Heart right ventricle (tissue), 16 donors: ENCODE measurements around the gene RAB22A. TPM values are rescaled to one million over a fixed set of nuclear protein-coding genes. Genes with fewer than 3 reads are reported as not detected.

ENCODE experiments used
- ATAC-seq, 8 donors: fragments of 200-7000 bp; cut with Tn5 transposase; one replicate each; pipeline ENCODE4 v1.9.1; 2020; ENCODE audit warnings: mild to moderate bottlenecking in 8 of 8, moderate library complexity in 8 of 8, moderate number of reproducible peaks in 1 of 8
- DNase-seq, 2 donors: peaks; one replicate each; pipeline ENCODE4 v3.0.0-alpha.2; 2020
- H3K27ac ChIP-seq, 10 donors: fragments of 200-600 bp; sonication (generic) in 2 of 10; one replicate each; pipeline versions ENCODE4 v1.5.0 to v1.8.0; 2020 to 2022; ENCODE audit warnings: mild to moderate bottlenecking in 3 of 10
- H3K27me3 ChIP-seq, 7 donors: fragments of 200-600 bp; one replicate each; pipeline ENCODE4 v1.8.0; 2021 to 2022; ENCODE audit warnings: mild to moderate bottlenecking in 2 of 7
- H3K36me3 ChIP-seq, 9 donors: fragments of 200-600 bp; sonication (generic) in 1 of 9; one replicate each; pipeline versions ENCODE4 v1.5.0 to v1.8.0; 2020 to 2022; ENCODE audit warnings: mild to moderate bottlenecking in 2 of 9
- H3K4me1 ChIP-seq, 9 donors: fragments of 200-600 bp; sonication (generic) in 1 of 9; one replicate each; pipeline versions ENCODE4 v1.5.0 to v1.8.0; 2020 to 2022; ENCODE audit warnings: mild to moderate bottlenecking in 4 of 9
- H3K4me3 ChIP-seq, 10 donors: fragments of 200-600 bp; sonication (generic) in 2 of 10; one replicate each; pipeline versions ENCODE4 v1.5.0 to v1.8.0; 2020 to 2022; ENCODE audit warnings: mild to moderate bottlenecking in 7 of 10, moderate library complexity in 2 of 10
- H3K9me3 ChIP-seq, 11 donors: fragments of 200-600 bp in 10 of 11; sonication (generic) in 2 of 11; one replicate each; pipeline versions ENCODE4 v1.5.0 to v1.8.0; 2013 to 2022; ENCODE audit warnings: mild to moderate bottlenecking in 2 of 11, control low read depth in 1 of 11, moderate library complexity in 1 of 11
- CTCF ChIP-seq, 9 donors: fragments of 200-600 bp; sonication (generic) in 2 of 9; IDR thresholded peaks; one replicate each; pipeline versions ENCODE4 v1.5.0 to v1.8.0; 2021 to 2022; ENCODE audit warnings: antibody characterized with exemption in 9 of 9, mild to moderate bottlenecking in 5 of 9, moderate library complexity in 1 of 9
- WGBS, 2 donors: extraction: QIAGEN DNeasy Blood & Tissue Kit; methylation state at CpG; one replicate each; pipeline ENCODE4 v1.1.7; 2013; ENCODE audit warnings: inconsistent platforms in 1 of 2; 5-methylcytosine and 5-hydroxymethylcytosine counted together
- intact Hi-C, 10 donors: fragments of 100-400 bp; cut with DNase I; formaldehyde crosslinking; loops; one replicate each; pipeline versions ENCODE4 v1.11.1 to v1.14.2; 2022
- polyA plus RNA-seq, 2 donors: library from polyadenylated mRNA; stranded (reverse); fragments of 200-250 nt; gene quantifications; one replicate each; pipeline ENCODE4 v1.2.3, GENCODE V29; 2013
- total RNA-seq, 10 donors: library from RNA; stranded (reverse); fragmentation: NEBNext Ultra II Directional in 3 of 10; extraction: Animal tissue kit (Norgen Biotek cat#: 25700) in 3 of 10; gene quantifications; one replicate each; pipeline versions ENCODE4 v1.2.1 to v1.2.4, GENCODE V29; 2021 to 2023
- donor health status: Arrhythmogenic right ventricular cardiomyopathy.
- donor health status: ischemic (EF 13 %, LVEDD 7.1; RV severe dilation, severe dysfunction).
- donor health status: healthy with polysubstance abuse.
- donor health status: DM: no; HTN: yes; CAD: no.
- donor health status: DM: no; HTN: no; CAD: no.
- donor health status: ischemic (EF 25% LVEDD 6.9; RV normal size, moderate dysfunction).
- donor health status: ischemic (EF 25% LVEDD 5.7; RV mildly dilated, moderate dysfunction).
- donor health status: healthy.
- donor health status: DM: yes; HTN: yes; CAD: no.
- donor health status: Ischemic cardiomyopathy.
- donor health status: ischemic (EF 35%, LVEDD 5.7; RV mildly dilated, moderate dysfunction).
- donor health status: nonischemic (EF 11% LVEDD 7.7; RV severe dilation, severe dysfunction).
- donor health status: DM: yes; HTN: yes; CAD: no.
- donor health status: PGD.
- donor health status: ischemic (EF 29% LVEDD 5.4; RV normal size, mild dysfunction).
- donor health status: nonischemic (EF 23%, LVEDD 6.1; RV moderate dilation, normal function).

The RAB22A gene
- total and polyA plus RNA-seq, 12 donors = 4.2 to 8.5 (median 6.8) TPM

- no peaks in the 10 kb centered on the region for H3K36me3 ChIP-seq
- H3K27me3 ChIP-seq = peaks cover 0 to 21% (median 7%) of the 10 kb centered on the region in 7 donors
- H3K9me3 ChIP-seq = no peaks in the 10 kb centered on the region
- no peak for TF ChIP-seq CTCF (IDR thresholded peaks at IDR 0.05)
- no peak overlapping the region for H3K4me3 ChIP-seq
- peak in 1 of 2 donors; percentile 15 for DNase-seq
- H3K4me1 ChIP-seq = no peaks in the 10 kb centered on the region
- no peak overlapping the region for H3K27ac ChIP-seq
- 35 to 42% methylated on average over 8 of the region's 8 CpGs for WGBS, 2 donors
- ATAC-seq = peak in 3 of 8 donors; percentile 29 to 52 (median 51)
- intact Hi-C loops = no loop called here
Measured at GRCh38 chr20:58374906-58375758, 65.6 kb downstream of the RAB22A start.

DNA sequence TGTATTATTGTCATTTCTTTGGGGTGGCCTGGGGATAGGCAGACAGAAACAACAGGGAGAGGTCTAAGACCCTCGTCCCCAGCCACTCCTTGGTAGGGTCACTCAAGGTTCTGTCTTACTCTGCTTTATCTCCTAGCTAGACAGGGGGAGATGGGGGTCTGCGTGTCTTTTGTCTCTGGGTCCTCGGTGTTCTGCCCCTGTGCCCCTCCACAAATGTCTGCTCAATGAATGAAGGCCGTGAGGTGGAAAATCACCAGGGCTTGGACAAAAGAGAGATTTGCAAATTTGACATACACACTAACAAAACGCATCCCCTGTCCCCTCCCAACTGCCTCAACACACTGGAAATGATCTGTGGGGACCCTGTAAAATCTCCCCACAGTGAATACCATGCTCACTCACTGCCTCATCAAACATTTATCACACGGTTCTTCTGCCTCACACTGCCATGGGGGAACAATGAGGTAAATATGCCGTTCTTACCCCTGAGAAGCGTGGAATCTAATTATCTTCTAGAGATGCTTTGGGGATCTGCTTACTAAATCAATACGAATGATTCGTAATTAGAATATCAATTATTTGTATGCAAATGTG, 66.3 kb downstream of the RAB22A start:
- DNase-seq (no peak), ATAC-seq (no peak)
- TF ChIP-seq CTCF (IDR thresholded peaks at IDR 0.05) = no peak
- H3K4me3 ChIP-seq = no peak overlapping the region
- no peak overlapping the region for H3K27ac ChIP-seq
- H3K9me3 ChIP-seq = no peaks in the 10 kb centered on the region
- H3K27me3 ChIP-seq = peaks cover 0 to 21% (median 7%) of the 10 kb centered on the region in 7 donors
- no peaks in the 10 kb centered on the region for H3K4me1 ChIP-seq
- H3K36me3 ChIP-seq = no peaks in the 10 kb centered on the region
- intact Hi-C loops = no loop called here
- 70 to 77% methylated on average over 10 of the region's 10 CpGs for WGBS, 2 donors

DNA sequence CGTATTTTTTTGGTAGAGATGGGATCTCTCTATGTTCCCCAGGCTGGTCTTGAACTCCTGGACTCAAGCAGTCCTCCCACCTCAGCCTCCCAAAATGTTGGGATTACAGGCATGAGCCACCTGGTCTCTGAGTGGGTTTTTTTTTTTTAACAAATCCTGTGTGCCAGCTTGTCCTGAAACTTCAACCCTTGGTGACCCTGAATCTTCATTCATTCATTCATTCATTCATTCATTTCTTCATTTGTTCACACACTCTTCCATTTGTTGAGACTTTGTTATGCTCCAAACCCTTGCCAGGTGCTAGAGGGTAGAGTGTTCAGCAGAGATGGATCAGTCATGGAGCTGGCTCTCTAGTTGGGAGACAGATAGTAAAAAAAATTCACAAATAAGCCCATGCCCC, 67.5 kb downstream of the RAB22A start:
- H3K27me3 ChIP-seq = peaks cover 0 to 21% (median 7%) of the 10 kb centered on the region in 7 donors
- H3K36me3 ChIP-seq = no peaks in the 10 kb centered on the region
- no peak for DNase-seq
- peaks cover 0 to 8% (median 0%) of the 10 kb centered on the region in 11 donors for H3K9me3 ChIP-seq
- no peak overlapping the region for H3K4me3 ChIP-seq
- WGBS, 2 donors = 80 to 81% methylated on average over 1 of the region's 1 CpG
- no peaks in the 10 kb centered on the region for H3K4me1 ChIP-seq
- no peak for ATAC-seq
- TF ChIP-seq CTCF (IDR thresholded peaks at IDR 0.05) = no peak
- H3K27ac ChIP-seq = no peak overlapping the region
- intact Hi-C loops = no loop called here

DNA sequence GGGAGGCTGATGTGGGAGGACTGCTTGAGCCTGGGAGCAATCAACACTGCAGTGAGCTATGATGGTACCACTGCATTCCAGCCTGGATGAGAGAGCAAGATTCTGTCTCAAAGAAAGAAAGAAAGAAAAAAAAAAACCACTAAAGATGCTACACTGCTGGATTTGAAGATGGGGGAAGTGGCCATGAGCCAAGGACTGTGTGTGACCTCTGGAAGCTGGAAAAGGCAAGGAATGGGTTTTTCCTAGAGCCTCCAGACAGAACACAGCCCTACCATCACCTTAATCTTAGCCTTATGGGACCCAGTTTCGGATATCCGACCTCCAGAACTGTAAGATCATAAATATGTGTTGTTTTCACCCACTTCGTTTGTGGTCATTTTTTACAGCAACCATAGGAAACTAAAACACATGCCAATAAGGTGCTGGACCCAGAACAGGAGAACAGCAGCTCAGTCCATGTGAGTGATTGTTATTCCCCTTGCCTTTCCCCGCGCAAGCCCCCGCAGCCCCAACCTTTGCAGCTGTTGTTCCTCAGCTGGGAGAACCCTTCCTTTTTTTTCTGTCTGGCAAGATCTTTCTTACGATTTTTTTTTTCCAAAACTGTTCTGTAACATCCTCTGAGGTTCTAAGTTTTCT, 68.4 kb downstream of the RAB22A start:
- H3K36me3 ChIP-seq = no peaks in the 10 kb centered on the region
- ATAC-seq (no peak), DNase-seq (no peak)
- WGBS, 2 donors = 81 to 82% methylated on average over 7 of the region's 7 CpGs
- TF ChIP-seq CTCF (IDR thresholded peaks at IDR 0.05) = no peak
- intact Hi-C loops = no loop called here
- H3K27ac ChIP-seq = no peak overlapping the region
- peaks cover 0 to 11% (median 0%) of the 10 kb centered on the region in 11 donors for H3K9me3 ChIP-seq
- peaks cover 0 to 25% (median 7%) of the 10 kb centered on the region in 7 donors for H3K27me3 ChIP-seq
- no peak overlapping the region for H3K4me3 ChIP-seq
- H3K4me1 ChIP-seq = no peaks in the 10 kb centered on the region
